Liver (tissue), 9 donors: ENCODE data around the gene SWSAP1. TPM values are rescaled to one million over a fixed set of nuclear protein-coding genes. Genes with fewer than 3 reads are reported as not detected.

Experiments used
- DNase-seq: peaks from one replicate; pipeline ENCODE4 v3.0.0-alpha.2; 2017; ENCODE audit warnings: low spot score
- H3K27ac ChIP-seq, 2 donors: one replicate each; pipeline ENCODE4 v1.7.0; 2013; ENCODE audit warnings: inconsistent platforms in 2 of 2, low read length in 2 of 2, control low read depth in 1 of 2, low read depth in 1 of 2, mild to moderate bottlenecking in 1 of 2
- H3K27me3 ChIP-seq, 4 donors: one replicate each; pipeline versions ENCODE4 v1.6.1 to v1.7.0; 2013; ENCODE audit warnings: low read length in 3 of 4, inconsistent platforms in 1 of 4, mild to moderate bottlenecking in 1 of 4, moderate library complexity in 1 of 4; ENCODE audit not compliant: control insufficient read depth in 4 of 4, insufficient read depth in 4 of 4
- H3K36me3 ChIP-seq, 4 donors: one replicate each; pipeline versions ENCODE4 v1.6.1 to v1.7.0; 2013; ENCODE audit warnings: low read length in 3 of 4, mild to moderate bottlenecking in 3 of 4, low read depth in 1 of 4, moderate library complexity in 1 of 4; ENCODE audit not compliant: control insufficient read depth in 4 of 4, insufficient read depth in 3 of 4
- H3K4me1 ChIP-seq, 4 donors: one replicate each; pipeline versions ENCODE4 v1.6.1 to v1.7.0; 2013; ENCODE audit warnings: low read length in 3 of 4, mild to moderate bottlenecking in 3 of 4, moderate library complexity in 1 of 4; ENCODE audit not compliant: control insufficient read depth in 4 of 4, insufficient read depth in 4 of 4
- H3K4me3 ChIP-seq, 3 donors: one replicate each; pipeline versions ENCODE4 v1.6.1 to v1.7.0; 2013; ENCODE audit warnings: low read length in 3 of 3, control low read depth in 1 of 3, low read depth in 1 of 3, mild to moderate bottlenecking in 1 of 3
- H3K9ac ChIP-seq, 2 donors: one replicate each; pipeline ENCODE4 v1.7.0; 2013; ENCODE audit warnings: low read length in 2 of 2, mild to moderate bottlenecking in 2 of 2, moderate library complexity in 2 of 2, control low read depth in 1 of 2, low read depth in 1 of 2
- H3K9me3 ChIP-seq, 4 donors: one replicate each; pipeline versions ENCODE4 v1.6.1 to v1.7.0; 2013; ENCODE audit warnings: low read length in 3 of 4; ENCODE audit not compliant: control insufficient read depth in 4 of 4
- EGR1 ChIP-seq, 2 donors: IDR thresholded peaks; 2 replicates each; pipeline ENCODE4 v1.6.1; 2016 to 2018; ENCODE audit warnings: antibody characterized with exemption in 2 of 2, low read depth in 2 of 2
- FOXA1 ChIP-seq: IDR thresholded peaks from 2 replicates; pipeline ENCODE4 v1.6.1; 2016; ENCODE audit warnings: antibody characterized with exemption
- FOXA2 ChIP-seq: IDR thresholded peaks from 2 replicates; pipeline ENCODE4 v1.6.1; 2016; ENCODE audit warnings: antibody characterized with exemption
- GABPA ChIP-seq, 2 donors: IDR thresholded peaks in 1 of 2; conservative IDR thresholded peaks in 1 of 2; 2 replicates each; pipeline ENCODE4 v1.6.1; 2016; ENCODE audit warnings: antibody characterized with exemption in 2 of 2, mild to moderate bottlenecking in 1 of 2, moderate library complexity in 1 of 2
- HNF4A ChIP-seq, 2 donors: conservative IDR thresholded peaks; 2 replicates each; pipeline ENCODE4 v1.6.1; 2016; ENCODE audit warnings: antibody characterized with exemption in 2 of 2, mild to moderate bottlenecking in 2 of 2
- JUND ChIP-seq, 2 donors: IDR thresholded peaks; 2 replicates each; pipeline ENCODE4 v1.6.1; 2016; ENCODE audit warnings: antibody characterized with exemption in 2 of 2
- NR2F2 ChIP-seq: IDR thresholded peaks from 2 replicates; pipeline ENCODE4 v1.6.1; 2016; ENCODE audit warnings: antibody characterized with exemption
- RAD21 ChIP-seq, 2 donors: IDR thresholded peaks; 2 replicates each; pipeline ENCODE4 v1.6.1; 2016; ENCODE audit warnings: antibody characterized with exemption in 2 of 2, mild to moderate bottlenecking in 2 of 2
- RXRA ChIP-seq, 2 donors: IDR thresholded peaks; 2 replicates each; pipeline ENCODE4 v1.6.1; 2017 to 2018; ENCODE audit warnings: antibody characterized with exemption in 2 of 2, mild to moderate bottlenecking in 1 of 2
- SP1 ChIP-seq: IDR thresholded peaks from 2 replicates; pipeline ENCODE4 v1.6.1; 2018; ENCODE audit warnings: antibody characterized with exemption, mild to moderate bottlenecking
- TAF1 ChIP-seq: conservative IDR thresholded peaks from 2 replicates; pipeline ENCODE4 v1.6.1; 2016; ENCODE audit warnings: antibody characterized with exemption, mild to moderate bottlenecking
- YY1 ChIP-seq: IDR thresholded peaks from 2 replicates; pipeline ENCODE4 v1.6.1; 2016; ENCODE audit warnings: antibody characterized with exemption, mild to moderate bottlenecking
- WGBS: extraction: QIAGEN DNeasy Blood & Tissue Kit; methylation state at CpG from one replicate; pipeline ENCODE4 v1.1.7; 2013; 5-methylcytosine and 5-hydroxymethylcytosine counted together
- polyA plus RNA-seq, 2 donors: library from polyadenylated mRNA; stranded (reverse) in 1 of 2; unstranded in 1 of 2; fragments of 200-250 nt in 1 of 2; fragments of >200 nt in 1 of 2; fragmentation: Nextera tagmentation in 1 of 2; extraction: Ambion mirVana in 1 of 2; gene quantifications; one replicate each; pipeline versions ENCODE4 v1.2.1 to v1.2.3, GENCODE V29; 2013 to 2015
- total RNA-seq, 2 donors: library from RNA; depleted of rRNA; stranded (reverse); fragments of >200 nt; gene quantifications; one replicate each; pipeline ENCODE4 v1.2.3, GENCODE V29; 2014
- TF ChIP-seq, protein P1 (sequence below): fragments of 150-350 bp; IDR thresholded peaks from 2 replicates; pipeline ENCODE4 v1.5.1; 2017; ENCODE audit warnings: improper control_type of control experiment, low read depth, low read length; ENCODE audit not compliant: missing input control
- TF ChIP-seq, protein P2 (sequence below): IDR thresholded peaks from 2 replicates; pipeline ENCODE4 v1.6.1; 2016; ENCODE audit warnings: antibody characterized with exemption
- TF ChIP-seq, protein P3 (sequence below): IDR thresholded peaks from 2 replicates; pipeline ENCODE4 v1.6.1; 2016; ENCODE audit warnings: antibody characterized with exemption
- TF ChIP-seq, protein P4 (sequence below): IDR thresholded peaks from 2 replicates; pipeline ENCODE4 v1.6.1; 2016; ENCODE audit warnings: antibody characterized with exemption, mild to moderate bottlenecking
- TF ChIP-seq, protein P5 (sequence below): IDR thresholded peaks from 2 replicates; pipeline ENCODE4 v1.6.1; 2016; ENCODE audit warnings: antibody characterized with exemption
- donor health status: healthy.
- donor health status: healthy.
- donor health status: healthy.
- donor health status: healthy.
- donor health status: healthy.

Gene SWSAP1
- total and polyA plus RNA-seq, 4 donors: 0.98 to 6.4 (median 1.7) TPM

DNA sequence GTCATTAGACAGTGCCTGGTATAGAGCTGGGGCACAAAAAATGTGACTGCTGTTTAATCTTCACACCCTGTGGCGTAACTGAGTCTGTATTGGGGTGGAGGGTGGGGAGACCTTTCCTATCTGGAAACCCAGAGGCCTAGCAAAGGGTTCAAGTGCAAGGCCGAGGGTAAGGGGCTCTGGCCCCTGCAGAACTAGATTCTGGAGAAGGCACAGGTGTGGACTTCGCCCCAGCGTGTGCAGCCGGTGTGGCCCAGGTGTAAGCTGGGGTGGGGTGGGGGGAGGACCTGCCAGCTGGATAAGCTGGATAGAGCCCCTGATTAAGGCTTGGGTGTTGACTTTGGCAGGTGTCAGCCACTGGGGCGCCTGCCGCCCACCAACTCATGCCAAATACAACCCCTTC is 36.3 kb upstream of the SWSAP1 start:
- peaks cover 0 to 5% (median 3%) of the 10 kb centered on the region in 4 donors for H3K4me1 ChIP-seq
- H3K9me3 ChIP-seq: no peaks in the 10 kb centered on the region
- 81% methylated on average over 7 of the region's 7 CpGs for WGBS
- peak overlapping the region in 1 of 2 donors; percentile 16 for H3K9ac ChIP-seq
- H3K27ac ChIP-seq: peak overlapping the region in 1 of 2 donors; percentile 23
- TF ChIP-seq, protein P1, sequence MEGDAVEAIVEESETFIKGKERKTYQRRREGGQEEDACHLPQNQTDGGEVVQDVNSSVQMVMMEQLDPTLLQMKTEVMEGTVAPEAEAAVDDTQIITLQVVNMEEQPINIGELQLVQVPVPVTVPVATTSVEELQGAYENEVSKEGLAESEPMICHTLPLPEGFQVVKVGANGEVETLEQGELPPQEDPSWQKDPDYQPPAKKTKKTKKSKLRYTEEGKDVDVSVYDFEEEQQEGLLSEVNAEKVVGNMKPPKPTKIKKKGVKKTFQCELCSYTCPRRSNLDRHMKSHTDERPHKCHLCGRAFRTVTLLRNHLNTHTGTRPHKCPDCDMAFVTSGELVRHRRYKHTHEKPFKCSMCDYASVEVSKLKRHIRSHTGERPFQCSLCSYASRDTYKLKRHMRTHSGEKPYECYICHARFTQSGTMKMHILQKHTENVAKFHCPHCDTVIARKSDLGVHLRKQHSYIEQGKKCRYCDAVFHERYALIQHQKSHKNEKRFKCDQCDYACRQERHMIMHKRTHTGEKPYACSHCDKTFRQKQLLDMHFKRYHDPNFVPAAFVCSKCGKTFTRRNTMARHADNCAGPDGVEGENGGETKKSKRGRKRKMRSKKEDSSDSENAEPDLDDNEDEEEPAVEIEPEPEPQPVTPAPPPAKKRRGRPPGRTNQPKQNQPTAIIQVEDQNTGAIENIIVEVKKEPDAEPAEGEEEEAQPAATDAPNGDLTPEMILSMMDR: no peak
- TF ChIP-seq GABPA (IDR thresholded peaks at IDR 0.05 in 1 of 2, conservative IDR thresholded peaks at IDR 0.05 in 1 of 2) (no peak), RXRA (IDR thresholded peaks at IDR 0.05) (no peak), FOXA1 (no peak), SP1 (no peak), TAF1 (no peak), HNF4A (conservative IDR thresholded peaks at IDR 0.05) (no peak), RAD21 (IDR thresholded peaks at IDR 0.05) (no peak), YY1 (no peak), NR2F2 (no peak), JUND (IDR thresholded peaks at IDR 0.05) (no peak), FOXA2 (no peak), EGR1 (IDR thresholded peaks at IDR 0.05; ENCODE audit: low read depth in 2 of 2) (no peak)
- TF ChIP-seq, protein P2, sequence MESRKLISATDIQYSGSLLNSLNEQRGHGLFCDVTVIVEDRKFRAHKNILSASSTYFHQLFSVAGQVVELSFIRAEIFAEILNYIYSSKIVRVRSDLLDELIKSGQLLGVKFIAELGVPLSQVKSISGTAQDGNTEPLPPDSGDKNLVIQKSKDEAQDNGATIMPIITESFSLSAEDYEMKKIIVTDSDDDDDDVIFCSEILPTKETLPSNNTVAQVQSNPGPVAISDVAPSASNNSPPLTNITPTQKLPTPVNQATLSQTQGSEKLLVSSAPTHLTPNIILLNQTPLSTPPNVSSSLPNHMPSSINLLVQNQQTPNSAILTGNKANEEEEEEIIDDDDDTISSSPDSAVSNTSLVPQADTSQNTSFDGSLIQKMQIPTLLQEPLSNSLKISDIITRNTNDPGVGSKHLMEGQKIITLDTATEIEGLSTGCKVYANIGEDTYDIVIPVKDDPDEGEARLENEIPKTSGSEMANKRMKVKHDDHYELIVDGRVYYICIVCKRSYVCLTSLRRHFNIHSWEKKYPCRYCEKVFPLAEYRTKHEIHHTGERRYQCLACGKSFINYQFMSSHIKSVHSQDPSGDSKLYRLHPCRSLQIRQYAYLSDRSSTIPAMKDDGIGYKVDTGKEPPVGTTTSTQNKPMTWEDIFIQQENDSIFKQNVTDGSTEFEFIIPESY: no peak
- TF ChIP-seq, protein P3, sequence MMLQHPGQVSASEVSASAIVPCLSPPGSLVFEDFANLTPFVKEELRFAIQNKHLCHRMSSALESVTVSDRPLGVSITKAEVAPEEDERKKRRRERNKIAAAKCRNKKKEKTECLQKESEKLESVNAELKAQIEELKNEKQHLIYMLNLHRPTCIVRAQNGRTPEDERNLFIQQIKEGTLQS: no peak
- TF ChIP-seq, protein P4, sequence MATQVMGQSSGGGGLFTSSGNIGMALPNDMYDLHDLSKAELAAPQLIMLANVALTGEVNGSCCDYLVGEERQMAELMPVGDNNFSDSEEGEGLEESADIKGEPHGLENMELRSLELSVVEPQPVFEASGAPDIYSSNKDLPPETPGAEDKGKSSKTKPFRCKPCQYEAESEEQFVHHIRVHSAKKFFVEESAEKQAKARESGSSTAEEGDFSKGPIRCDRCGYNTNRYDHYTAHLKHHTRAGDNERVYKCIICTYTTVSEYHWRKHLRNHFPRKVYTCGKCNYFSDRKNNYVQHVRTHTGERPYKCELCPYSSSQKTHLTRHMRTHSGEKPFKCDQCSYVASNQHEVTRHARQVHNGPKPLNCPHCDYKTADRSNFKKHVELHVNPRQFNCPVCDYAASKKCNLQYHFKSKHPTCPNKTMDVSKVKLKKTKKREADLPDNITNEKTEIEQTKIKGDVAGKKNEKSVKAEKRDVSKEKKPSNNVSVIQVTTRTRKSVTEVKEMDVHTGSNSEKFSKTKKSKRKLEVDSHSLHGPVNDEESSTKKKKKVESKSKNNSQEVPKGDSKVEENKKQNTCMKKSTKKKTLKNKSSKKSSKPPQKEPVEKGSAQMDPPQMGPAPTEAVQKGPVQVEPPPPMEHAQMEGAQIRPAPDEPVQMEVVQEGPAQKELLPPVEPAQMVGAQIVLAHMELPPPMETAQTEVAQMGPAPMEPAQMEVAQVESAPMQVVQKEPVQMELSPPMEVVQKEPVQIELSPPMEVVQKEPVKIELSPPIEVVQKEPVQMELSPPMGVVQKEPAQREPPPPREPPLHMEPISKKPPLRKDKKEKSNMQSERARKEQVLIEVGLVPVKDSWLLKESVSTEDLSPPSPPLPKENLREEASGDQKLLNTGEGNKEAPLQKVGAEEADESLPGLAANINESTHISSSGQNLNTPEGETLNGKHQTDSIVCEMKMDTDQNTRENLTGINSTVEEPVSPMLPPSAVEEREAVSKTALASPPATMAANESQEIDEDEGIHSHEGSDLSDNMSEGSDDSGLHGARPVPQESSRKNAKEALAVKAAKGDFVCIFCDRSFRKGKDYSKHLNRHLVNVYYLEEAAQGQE: no peak
- TF ChIP-seq, protein P5, sequence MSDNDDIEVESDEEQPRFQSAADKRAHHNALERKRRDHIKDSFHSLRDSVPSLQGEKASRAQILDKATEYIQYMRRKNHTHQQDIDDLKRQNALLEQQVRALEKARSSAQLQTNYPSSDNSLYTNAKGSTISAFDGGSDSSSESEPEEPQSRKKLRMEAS: no peak
- DNase-seq: no peak
- H3K4me3 ChIP-seq: no peak overlapping the region
- H3K36me3 ChIP-seq: peaks cover 4 to 18% (median 9%) of the 10 kb centered on the region in 4 donors
- no peaks in the 10 kb centered on the region for H3K27me3 ChIP-seq
